A549 (cell line): ENCODE results near the gene TTLL11. TPM values are rescaled to one million over a fixed set of nuclear protein-coding genes. Genes with fewer than 3 reads are reported as not detected.

ENCODE experiments used
- ATAC-seq, 2 experiments: fragments of 200-7000 bp in 1 of 2; fragments of >200 bp in 1 of 2; cut with Nextera tagmentation in 1 of 2; cut with Tn5 transposase in 1 of 2; 3 replicates each; pipeline versions ENCODE4 v1.8.0 to v1.9.1; 2018 to 2020; ENCODE audit warnings: mild to moderate bottlenecking in 1 of 2, moderate library complexity in 1 of 2
- CTCF ChIA-PET: fragments of 300-600 bp; sonication (Branson Sonifier 250); formaldehyde crosslinking; extraction: SDS; loops from one replicate; lab custom pipeline; 2021; ENCODE audit warnings: antibody characterized with exemption, inconsistent platforms; lab: Yijun Ruan, JAX
- POLR2A ChIA-PET: fragments of 350-600 bp; formaldehyde crosslinking; extraction: SDS; loops from one replicate; lab custom pipeline; 2021; ENCODE audit warnings: antibody characterized with exemption, inconsistent platforms; lab: Yijun Ruan, JAX
- DNase-seq, 2 experiments: peaks; one replicate each; pipeline versions ENCODE4 v3.0.0 to v3.0.0-alpha.2; 2011 to 2016; ENCODE audit warnings: low read depth in 1 of 2, low spot score in 1 of 2
- FAIRE-seq: peaks from 2 replicates; lab custom pipeline; 2011; peaks lifted over from hg19 to GRCh38; lab: Jason Lieb, UNC
- H3K27ac ChIP-seq, 2 experiments: fragments of >200 bp; sonication (Bioruptor Twin); formaldehyde crosslinking; 3 replicates each; pipeline ENCODE4 v1.5.1; 2016 to 2017
- H3K4me1 ChIP-seq: fragments of >200 bp; sonication (Bioruptor Twin); formaldehyde crosslinking; 3 replicates; pipeline ENCODE4 v1.6.1; 2016
- H3K4me2 ChIP-seq: fragments of >200 bp; sonication (Bioruptor Twin); formaldehyde crosslinking; 3 replicates; pipeline ENCODE4 v1.6.1; 2016
- H3K4me3 ChIP-seq: fragments of >200 bp; sonication (Bioruptor Twin); formaldehyde crosslinking; 3 replicates; pipeline ENCODE4 v1.5.1; 2016
- H3K9me3 ChIP-seq: fragments of >200 bp; sonication (Bioruptor Twin); formaldehyde crosslinking; 3 replicates; pipeline ENCODE4 v1.6.1; 2016
- CBX2 ChIP-seq: fragments of 200-600 bp; sonication (generic); IDR thresholded peaks from 2 replicates; pipeline ENCODE4 v1.6.1; 2016; ENCODE audit warnings: low read depth, mild to moderate bottlenecking, borderline replicate concordance
- CEBPB ChIP-seq, 2 experiments: fragments of >200 bp in 1 of 2; sonication (Bioruptor Twin) in 1 of 2; formaldehyde crosslinking in 1 of 2; IDR thresholded peaks; 2 replicates each; pipeline ENCODE4 v1.6.1; 2012 to 2016
- CHD2 ChIP-seq: fragments of 150-350 bp; IDR thresholded peaks from 2 replicates; pipeline ENCODE4 v1.6.1; 2014; ENCODE audit warnings: low read length; ENCODE audit not compliant: partially characterized antibody
- HMGXB4 ChIP-seq: fragments of 250-450 bp; sonication (Bioruptor Pico); IDR thresholded peaks from 2 replicates; pipeline ENCODE4 v1.5.0; 2021; ENCODE audit warnings: mild to moderate bottlenecking, moderate library complexity, borderline replicate concordance
- HOXB13 ChIP-seq: fragments of 250-450 bp; sonication (Bioruptor Pico); IDR thresholded peaks from 2 replicates; pipeline ENCODE4 v1.5.0; 2020; ENCODE audit warnings: low read depth, mild to moderate bottlenecking, moderate library complexity
- JUN ChIP-seq, 2 experiments: fragments of >200 bp; sonication (Bioruptor Twin); formaldehyde crosslinking; IDR thresholded peaks; 2 replicates in 1 of 2; 3 replicates in 1 of 2; pipeline ENCODE4 v1.6.1; 2016 to 2017
- MAFK ChIP-seq: fragments of 450-650 bp; IDR thresholded peaks from 2 replicates; pipeline ENCODE4 v1.6.1; 2014; ENCODE audit not compliant: partially characterized antibody
- MAX ChIP-seq: IDR thresholded peaks from 2 replicates; pipeline ENCODE4 v1.6.1; 2012
- MYC ChIP-seq: IDR thresholded peaks from 2 replicates; pipeline ENCODE4 v1.6.1; 2012; ENCODE audit warnings: mild to moderate bottlenecking, inconsistent platforms, low read length, improper control_type of control experiment, borderline replicate concordance
- RAD21 ChIP-seq, 2 experiments: fragments of >200 bp in 1 of 2; sonication (Bioruptor Twin) in 1 of 2; formaldehyde crosslinking in 1 of 2; IDR thresholded peaks in 1 of 2; conservative IDR thresholded peaks in 1 of 2; 2 replicates in 1 of 2; 3 replicates in 1 of 2; pipeline ENCODE4 v1.6.1; 2012 to 2018; ENCODE audit warnings: inconsistent platforms in 1 of 2
- SREBF2 ChIP-seq: fragments of 450-650 bp; IDR thresholded peaks from 2 replicates; pipeline ENCODE4 v1.6.1; 2014; ENCODE audit warnings: mild to moderate bottlenecking, moderate library complexity
- TFCP2L1 ChIP-seq: fragments of 250-450 bp; sonication (Bioruptor Pico); IDR thresholded peaks from 2 replicates; pipeline ENCODE4 v1.5.0; 2021; ENCODE audit warnings: mild to moderate bottlenecking
- TP53 ChIP-seq: fragments of 250-450 bp; sonication (Bioruptor Pico); IDR thresholded peaks from 2 replicates; pipeline ENCODE4 v1.5.0; 2021; ENCODE audit warnings: mild to moderate bottlenecking, moderate library complexity
- ZFP36 ChIP-seq: fragments of 450-650 bp; IDR thresholded peaks from 2 replicates; pipeline ENCODE4 v1.6.1; 2014; ENCODE audit warnings: borderline replicate concordance; ENCODE audit not compliant: partially characterized antibody
- WGBS: methylation state at CpG from one replicate; pipeline ENCODE4 v1.1.6; 2017; ENCODE audit errors: missing lambda C conversion rate; 5-methylcytosine and 5-hydroxymethylcytosine counted together
- polyA plus RNA-seq, 4 experiments: library from polyadenylated mRNA; depleted of rRNA in 3 of 4; stranded (reverse); fragments of >200 nt; fragmentation: RNase III in 1 of 4; extraction: RNeasy Plus Mini Kit Qiagen cat#74134 plus additional on column Dnase treatment in 1 of 4; gene quantifications; 2 replicates in 3 of 4; 3 replicates in 1 of 4; pipeline ENCODE4 v1.2.3, GENCODE V29; 2011 to 2017
- TF ChIP-seq, protein P1 (sequence below): fragments of >200 bp; sonication (Bioruptor Twin); formaldehyde crosslinking; IDR thresholded peaks from 2 replicates; pipeline ENCODE4 v1.6.1; 2016
- TF ChIP-seq, protein P2 (sequence below): fragments of 200-600 bp; sonication (generic); IDR thresholded peaks from 2 replicates; pipeline ENCODE4 v1.6.1; 2016; ENCODE audit warnings: antibody characterized with exemption, mild to moderate bottlenecking, moderate library complexity
- TF ChIP-seq, protein P3 (sequence below): fragments of >200 bp; sonication (Bioruptor Twin); formaldehyde crosslinking; IDR thresholded peaks from 3 replicates; pipeline ENCODE4 v1.5.1; 2016

Gene TTLL11
- polyA plus RNA-seq, 2 of the 4 experiments (the other 2 are of a cell fraction), result 1.8 to 2.6 TPM

DNA sequence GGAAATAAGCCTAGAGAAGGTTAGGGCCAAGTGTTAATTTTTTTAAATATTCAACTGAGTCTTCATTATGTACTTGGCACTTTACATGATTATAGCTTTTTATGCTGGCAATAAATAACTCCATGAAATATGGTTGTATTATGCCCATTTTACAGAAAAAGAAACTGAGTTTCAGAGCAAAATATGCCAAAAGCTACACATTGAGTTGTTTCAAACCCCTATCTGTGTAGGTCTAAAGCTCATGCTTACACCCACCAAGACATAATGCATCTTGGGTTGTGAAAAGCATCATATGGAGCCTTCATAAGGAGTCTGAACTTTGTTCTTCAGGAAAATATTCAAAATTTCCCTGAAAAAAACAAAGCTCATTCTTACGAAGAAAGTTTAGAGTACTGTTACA, 14.6 kb downstream of the TTLL11 start (continued):
- TF ChIP-seq ZFP36 (no peak), TP53 (no peak), JUN (IDR thresholded peaks at IDR 0.05) (no peak), MAX (no peak), RAD21 (conservative IDR thresholded peaks at IDR 0.05 in 1 of 2, IDR thresholded peaks at IDR 0.05 in 1 of 2) (no peak)

DNA sequence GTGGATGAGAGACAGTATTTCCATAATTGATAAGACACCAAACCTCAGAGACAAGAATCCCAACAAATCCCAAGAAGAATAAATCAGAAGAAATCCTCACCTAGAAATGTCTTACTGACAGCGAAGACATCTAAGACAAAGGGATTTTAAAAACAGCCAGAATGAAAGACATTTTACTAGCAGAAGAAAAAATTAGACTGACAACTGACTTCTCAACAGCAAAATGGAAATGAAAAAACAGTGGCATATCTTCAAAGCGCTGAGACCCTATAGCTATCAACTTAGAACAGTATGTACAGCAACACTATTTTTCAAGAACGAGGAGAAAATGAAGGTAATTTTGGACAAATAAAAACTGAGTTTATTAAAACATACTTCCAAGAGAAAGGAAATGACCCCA, 16.3 kb downstream of the TTLL11 start:
- DNase-seq, result no peak

DNA sequence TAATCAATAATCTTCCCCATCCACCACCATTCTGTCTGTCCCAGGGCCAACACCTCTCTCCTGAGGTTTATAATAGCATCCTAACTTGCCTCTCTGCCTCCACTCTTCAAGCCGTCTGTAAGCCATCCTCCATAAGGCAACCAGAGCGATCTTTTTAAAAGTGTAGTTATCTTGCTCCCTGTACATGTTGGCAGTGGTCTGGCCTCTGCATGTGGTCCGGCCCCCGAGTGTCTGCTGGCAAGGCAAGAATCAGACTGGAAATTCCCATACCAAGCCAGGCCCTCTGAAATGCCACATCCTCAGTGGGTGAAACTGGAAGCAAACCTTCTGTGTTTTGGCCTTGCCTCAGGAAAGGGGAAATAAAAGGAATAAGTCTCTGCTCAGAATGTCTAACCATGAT, 17.0 kb downstream of the TTLL11 start:
- no peak for ATAC-seq
- POLR2A ChIA-PET, result no interaction called here
- no peak for TF ChIP-seq CHD2
- no peak for TF ChIP-seq MYC
- TF ChIP-seq, protein P1, sequence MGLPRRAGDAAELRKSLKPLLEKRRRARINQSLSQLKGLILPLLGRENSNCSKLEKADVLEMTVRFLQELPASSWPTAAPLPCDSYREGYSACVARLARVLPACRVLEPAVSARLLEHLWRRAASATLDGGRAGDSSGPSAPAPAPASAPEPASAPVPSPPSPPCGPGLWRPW, result no peak
- TF ChIP-seq CEBPB (IDR thresholded peaks at IDR 0.05), result no peak
- WGBS, result 81% methylated on average over 4 of the region's 4 CpGs
- no peak overlapping the region for H3K4me2 ChIP-seq
- CTCF ChIA-PET, result interaction anchor here (0.9 kb wide), 1 partner anchor 19 kb away, joined by 3 read pairs; no protein-coding TSS in a partner anchor
- no peak overlapping the region for H3K4me3 ChIP-seq
- H3K4me1 ChIP-seq, result no peaks in the 10 kb centered on the region
- no peak for FAIRE-seq
- no peak for DNase-seq
- H3K9me3 ChIP-seq, result 0 out of 3 replicates have a peak, but pooled peaks cover 4% of the 10 kb centered on the region
- no peak overlapping the region for H3K27ac ChIP-seq

More for the DNA sequence above, 16.3 kb downstream of the TTLL11 start:
- no peak overlapping the region for H3K4me3 ChIP-seq
- ChIA-PET CTCF (interaction anchor here (1.0 kb wide), 1 partner anchor 19 kb away, joined by 3 read pairs; no protein-coding TSS in a partner anchor), POLR2A (no interaction called here)
- no peak for FAIRE-seq
- H3K27ac ChIP-seq, result no peak overlapping the region
- TF ChIP-seq HMGXB4 (CRISPR knock-in tag), result no peak
- TF ChIP-seq MAFK, result no peak
- TF ChIP-seq CBX2, result no peak
- TF ChIP-seq TFCP2L1 (CRISPR knock-in tag), result no peak
- TF ChIP-seq HOXB13 (CRISPR knock-in tag), result no peak
- no peak for TF ChIP-seq SREBF2
- TF ChIP-seq, protein P2, sequence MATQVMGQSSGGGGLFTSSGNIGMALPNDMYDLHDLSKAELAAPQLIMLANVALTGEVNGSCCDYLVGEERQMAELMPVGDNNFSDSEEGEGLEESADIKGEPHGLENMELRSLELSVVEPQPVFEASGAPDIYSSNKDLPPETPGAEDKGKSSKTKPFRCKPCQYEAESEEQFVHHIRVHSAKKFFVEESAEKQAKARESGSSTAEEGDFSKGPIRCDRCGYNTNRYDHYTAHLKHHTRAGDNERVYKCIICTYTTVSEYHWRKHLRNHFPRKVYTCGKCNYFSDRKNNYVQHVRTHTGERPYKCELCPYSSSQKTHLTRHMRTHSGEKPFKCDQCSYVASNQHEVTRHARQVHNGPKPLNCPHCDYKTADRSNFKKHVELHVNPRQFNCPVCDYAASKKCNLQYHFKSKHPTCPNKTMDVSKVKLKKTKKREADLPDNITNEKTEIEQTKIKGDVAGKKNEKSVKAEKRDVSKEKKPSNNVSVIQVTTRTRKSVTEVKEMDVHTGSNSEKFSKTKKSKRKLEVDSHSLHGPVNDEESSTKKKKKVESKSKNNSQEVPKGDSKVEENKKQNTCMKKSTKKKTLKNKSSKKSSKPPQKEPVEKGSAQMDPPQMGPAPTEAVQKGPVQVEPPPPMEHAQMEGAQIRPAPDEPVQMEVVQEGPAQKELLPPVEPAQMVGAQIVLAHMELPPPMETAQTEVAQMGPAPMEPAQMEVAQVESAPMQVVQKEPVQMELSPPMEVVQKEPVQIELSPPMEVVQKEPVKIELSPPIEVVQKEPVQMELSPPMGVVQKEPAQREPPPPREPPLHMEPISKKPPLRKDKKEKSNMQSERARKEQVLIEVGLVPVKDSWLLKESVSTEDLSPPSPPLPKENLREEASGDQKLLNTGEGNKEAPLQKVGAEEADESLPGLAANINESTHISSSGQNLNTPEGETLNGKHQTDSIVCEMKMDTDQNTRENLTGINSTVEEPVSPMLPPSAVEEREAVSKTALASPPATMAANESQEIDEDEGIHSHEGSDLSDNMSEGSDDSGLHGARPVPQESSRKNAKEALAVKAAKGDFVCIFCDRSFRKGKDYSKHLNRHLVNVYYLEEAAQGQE, result no peak
- TF ChIP-seq, protein P3, sequence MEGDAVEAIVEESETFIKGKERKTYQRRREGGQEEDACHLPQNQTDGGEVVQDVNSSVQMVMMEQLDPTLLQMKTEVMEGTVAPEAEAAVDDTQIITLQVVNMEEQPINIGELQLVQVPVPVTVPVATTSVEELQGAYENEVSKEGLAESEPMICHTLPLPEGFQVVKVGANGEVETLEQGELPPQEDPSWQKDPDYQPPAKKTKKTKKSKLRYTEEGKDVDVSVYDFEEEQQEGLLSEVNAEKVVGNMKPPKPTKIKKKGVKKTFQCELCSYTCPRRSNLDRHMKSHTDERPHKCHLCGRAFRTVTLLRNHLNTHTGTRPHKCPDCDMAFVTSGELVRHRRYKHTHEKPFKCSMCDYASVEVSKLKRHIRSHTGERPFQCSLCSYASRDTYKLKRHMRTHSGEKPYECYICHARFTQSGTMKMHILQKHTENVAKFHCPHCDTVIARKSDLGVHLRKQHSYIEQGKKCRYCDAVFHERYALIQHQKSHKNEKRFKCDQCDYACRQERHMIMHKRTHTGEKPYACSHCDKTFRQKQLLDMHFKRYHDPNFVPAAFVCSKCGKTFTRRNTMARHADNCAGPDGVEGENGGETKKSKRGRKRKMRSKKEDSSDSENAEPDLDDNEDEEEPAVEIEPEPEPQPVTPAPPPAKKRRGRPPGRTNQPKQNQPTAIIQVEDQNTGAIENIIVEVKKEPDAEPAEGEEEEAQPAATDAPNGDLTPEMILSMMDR, result no peak
- no peak for ATAC-seq
- H3K4me2 ChIP-seq, result no peak overlapping the region
- 83% methylated on average over 3 of the region's 3 CpGs for WGBS
- 0 out of 3 replicates have a peak, but pooled peaks cover 4% of the 10 kb centered on the region for H3K9me3 ChIP-seq
- H3K4me1 ChIP-seq, result no peaks in the 10 kb centered on the region
